T-helper 2 cell treated with Interferon-gamma antibody and Interleukin-4, amounts not matched to agents 5 μg/mL and 100 μg/mL, for 36 hours (primary cell): ENCODE measurements around the gene PCDHA7.
"Not testable (repeated sequence)": the region's sequence is repeated elsewhere in the genome, so short reads cannot be mapped to it uniquely, and the experiment has no call there.

ENCODE experiments used
- DNase-seq: peaks from one replicate; pipeline ENCODE4 v3.0.0; 2021; ENCODE audit warnings: low spot score
- H3K27ac Mint-ChIP-seq: one replicate; pipeline ENCODE4 v1.8.0; 2021; ENCODE audit warnings: mild to moderate bottlenecking, mixed read lengths
- H3K27me3 Mint-ChIP-seq: one replicate; pipeline ENCODE4 v1.8.0; 2021; ENCODE audit warnings: low read depth, mixed read lengths
- H3K36me3 Mint-ChIP-seq: one replicate; pipeline ENCODE4 v1.8.0; 2021; ENCODE audit warnings: low read depth, mixed read lengths
- H3K4me1 Mint-ChIP-seq: one replicate; pipeline ENCODE4 v1.8.0; 2021; ENCODE audit warnings: low read depth, mixed read lengths
- H3K4me3 Mint-ChIP-seq: one replicate; pipeline ENCODE4 v1.8.0; 2022; ENCODE audit warnings: mild to moderate bottlenecking, moderate library complexity, mixed read lengths
- H3K9me3 Mint-ChIP-seq: one replicate; pipeline ENCODE4 v1.8.0; 2021; ENCODE audit warnings: mixed read lengths

PCDHA7 gene

GRCh38 chr5:140835622-140836510, 1.8 kb downstream of the PCDHA7 start:
- H3K27me3 Mint-ChIP-seq = no peaks in the 10 kb centered on the region
- H3K9me3 Mint-ChIP-seq = peaks cover 27% of the 10 kb centered on the region
- no peak overlapping the region for H3K27ac Mint-ChIP-seq
- no peaks in the 10 kb centered on the region for H3K36me3 Mint-ChIP-seq
- no peaks in the 10 kb centered on the region for H3K4me1 Mint-ChIP-seq
- no peak overlapping the region for H3K4me3 Mint-ChIP-seq
- DNase-seq = no peak

GRCh38 chr5:140840978-140841962, 7.2 kb downstream of the PCDHA7 start, which contains the start of gene PCDHA8:
TSS of gene PCDHA8 (plus strand) at chr5:140841187. CDS start at chr5:140841322, 135 bp downstream.
- Mint-ChIP-seq H3K27me3 (no peaks in the 10 kb centered on the region), H3K36me3 (no peaks in the 10 kb centered on the region), H3K9me3 (peaks cover 28% of the 10 kb centered on the region), H3K4me3 (no peak within 1 kb of the TSS), H3K4me1 (no peaks in the 10 kb centered on the region), H3K27ac (no peak within 1 kb of the TSS)
- no peak for DNase-seq

- no peak for DNase-seq
- H3K36me3 Mint-ChIP-seq = no peaks in the 10 kb centered on the region
- H3K27me3 Mint-ChIP-seq = no peaks in the 10 kb centered on the region
- H3K9me3 Mint-ChIP-seq = peaks cover 39% of the 10 kb centered on the region
- H3K27ac Mint-ChIP-seq = no peak overlapping the region
- H3K4me1 Mint-ChIP-seq = no peaks in the 10 kb centered on the region
- no peak overlapping the region for H3K4me3 Mint-ChIP-seq
Observed at GRCh38 chr5:140842798-140843733, 9.0 kb downstream of the PCDHA7 start.

- not testable (repeated sequence) for H3K27me3 Mint-ChIP-seq, H3K27ac Mint-ChIP-seq, DNase-seq, H3K4me3 Mint-ChIP-seq, H3K4me1 Mint-ChIP-seq, H3K36me3 Mint-ChIP-seq
- peaks cover 34% of the 10 kb centered on the region for H3K9me3 Mint-ChIP-seq
Observed at GRCh38 chr5:140848139-140849102, 14.4 kb downstream of the PCDHA7 start, which contains the start of gene PCDHA9. TSS of gene PCDHA9 (plus strand) at chr5:140848382. CDS start at chr5:140848496, 114 bp downstream.

- H3K27me3 Mint-ChIP-seq, H3K4me3 Mint-ChIP-seq, H3K4me1 Mint-ChIP-seq, DNase-seq, H3K36me3 Mint-ChIP-seq, H3K27ac Mint-ChIP-seq: not testable (repeated sequence)
- peaks cover 31% of the 10 kb centered on the region for H3K9me3 Mint-ChIP-seq
Observed at GRCh38 chr5:140849831-140850634, 16.0 kb downstream of the PCDHA7 start.

GRCh38 chr5:140855772-140856674, 22.0 kb downstream of the PCDHA7 start, which contains the start of gene PCDHA10:
TSS of gene PCDHA10 (plus strand) at chr5:140855897. CDS start at chr5:140856049, 152 bp downstream.
- no peak within 1 kb of the TSS for H3K27ac Mint-ChIP-seq
- DNase-seq = no peak
- H3K27me3 Mint-ChIP-seq = no peaks in the 10 kb centered on the region
- no peak within 1 kb of the TSS for H3K4me3 Mint-ChIP-seq
- H3K36me3 Mint-ChIP-seq = peaks cover 3% of the 10 kb centered on the region
- no peaks in the 10 kb centered on the region for H3K4me1 Mint-ChIP-seq
- H3K9me3 Mint-ChIP-seq = peaks cover 44% of the 10 kb centered on the region

GRCh38 chr5:140857177-140857986, 23.3 kb downstream of the PCDHA7 start:
- no peaks in the 10 kb centered on the region for H3K4me1 Mint-ChIP-seq
- H3K4me3 Mint-ChIP-seq = no peak overlapping the region
- no peak for DNase-seq
- H3K36me3 Mint-ChIP-seq = peaks cover 3% of the 10 kb centered on the region
- H3K27me3 Mint-ChIP-seq = no peaks in the 10 kb centered on the region
- peaks cover 48% of the 10 kb centered on the region for H3K9me3 Mint-ChIP-seq
- H3K27ac Mint-ChIP-seq = no peak overlapping the region

- DNase-seq = no peak
- Mint-ChIP-seq H3K27me3 (no peaks in the 10 kb centered on the region), H3K4me1 (no peaks in the 10 kb centered on the region), H3K9me3 (peaks cover 45% of the 10 kb centered on the region), H3K36me3 (peaks cover 3% of the 10 kb centered on the region), H3K4me3 (no peak overlapping the region), H3K27ac (no peak overlapping the region)
Observed at GRCh38 chr5:140857987-140858240, 23.8 kb downstream of the PCDHA7 start.

GRCh38 chr5:140862441-140863295, 28.6 kb downstream of the PCDHA7 start:
- Mint-ChIP-seq H3K36me3 (peaks cover 2% of the 10 kb centered on the region), H3K27me3 (no peaks in the 10 kb centered on the region), H3K9me3 (peaks cover 24% of the 10 kb centered on the region), H3K27ac (no peak overlapping the region), H3K4me1 (no peaks in the 10 kb centered on the region), H3K4me3 (no peak overlapping the region)
- DNase-seq = no peak
